Panc1 (cell line): ENCODE results near the gene LILRB1. TPM values are rescaled to one million over a fixed set of nuclear protein-coding genes. Genes with fewer than 3 reads are reported as not detected.

Experiments used
- ATAC-seq: fragments of 200-7000 bp; cut with Tn5 transposase; 2 replicates; pipeline ENCODE4 v1.9.1; 2020; ENCODE audit warnings: mild to moderate bottlenecking, moderate library complexity
- BruUV-seq: library from RNA; stranded (reverse); fragments of 400-500 nt; replicated peaks from 2 replicates; lab custom pipeline; 2021; lab: Mats Ljungman, UMichigan
- CTCF ChIA-PET: fragments of 300-600 bp; sonication (Branson Sonifier 250); formaldehyde crosslinking; loops from one replicate; lab custom pipeline; 2022; ENCODE audit warnings: antibody characterized with exemption; lab: Charles Lee
- POLR2A ChIA-PET: fragments of 300-600 bp; sonication (Branson Sonifier 250); formaldehyde crosslinking; loops from one replicate; lab custom pipeline; 2022; ENCODE audit warnings: antibody characterized with exemption; lab: Charles Lee
- DNase-seq: peaks from one replicate; pipeline ENCODE4 v3.0.0-alpha.2; 2010; ENCODE audit warnings: low read depth, low spot score
- H3K27ac ChIP-seq: 2 replicates; pipeline ENCODE4 v1.5.1; 2011; ENCODE audit warnings: mild to moderate bottlenecking, low read length, inconsistent platforms
- H3K27me3 ChIP-seq: fragments of 200-500 bp; sonication (Bioruptor generic); 2 replicates; pipeline ENCODE4 v1.6.0; 2014; ENCODE audit warnings: low read length, inconsistent platforms; ENCODE audit not compliant: control insufficient read depth, insufficient read depth
- H3K36me3 ChIP-seq: fragments of 200-500 bp; sonication (Bioruptor generic); 2 replicates; pipeline ENCODE4 v1.5.1; 2014; ENCODE audit warnings: inconsistent platforms, mild to moderate bottlenecking, low read length, moderate library complexity; ENCODE audit not compliant: control insufficient read depth, insufficient read depth
- H3K4me1 ChIP-seq: 2 replicates; pipeline ENCODE4 v1.5.1; 2011; ENCODE audit warnings: inconsistent platforms, mild to moderate bottlenecking, low read length, moderate library complexity; ENCODE audit not compliant: control insufficient read depth, insufficient read depth
- H3K4me3 ChIP-seq, 2 experiments: 2 replicates each; pipeline ENCODE4 v1.5.1; 2011 to 2012; ENCODE audit warnings: low read depth in 2 of 2, low read length in 2 of 2, mild to moderate bottlenecking in 2 of 2, inconsistent platforms in 1 of 2, moderate library complexity in 1 of 2
- H3K9me3 ChIP-seq: fragments of 200-500 bp; sonication (Bioruptor generic); 2 replicates; pipeline ENCODE4 v1.5.1; 2014; ENCODE audit warnings: low read depth, mild to moderate bottlenecking, inconsistent platforms, low read length, moderate library complexity; ENCODE audit not compliant: control insufficient read depth, insufficient read depth
- POLR2AphosphoS5 ChIP-seq: IDR thresholded peaks from 2 replicates; pipeline ENCODE4 v1.6.1; 2012; ENCODE audit warnings: mild to moderate bottlenecking, low read depth, low read length, moderate library complexity
- REST ChIP-seq, 2 experiments: IDR thresholded peaks; 2 replicates each; pipeline ENCODE4 v1.6.1; 2011 to 2012; ENCODE audit warnings: low read depth in 2 of 2, control low read depth in 1 of 2, low read length in 1 of 2, mild to moderate bottlenecking in 1 of 2, moderate library complexity in 1 of 2; ENCODE audit not compliant: insufficient read depth in 1 of 2
- SIN3A ChIP-seq: IDR thresholded peaks from 2 replicates; pipeline ENCODE4 v1.6.1; 2012; ENCODE audit warnings: low read depth, mild to moderate bottlenecking, low read length, moderate library complexity, borderline replicate concordance; ENCODE audit not compliant: insufficient read depth
- in situ Hi-C: cut with HindIII; loops from 2 replicates; pipeline ENCODE4 v1.10.0; 2016; ENCODE audit warnings: low sequenced_read_pairs, low pct_unique_long_range_greater_than_20kb
- intact Hi-C: fragments of 100-400 bp; cut with micrococcal nuclease; formaldehyde crosslinking; loops from one replicate; pipeline ENCODE4 v1.10.0; 2022; ENCODE audit not compliant: unreplicated experiment
- microRNA-seq: library from miRNA; unstranded; fragments of <30 nt; microRNA quantifications from one replicate; pipeline ENCODE4 v1.1.0, GENCODE V29; 2020; ENCODE audit not compliant: unreplicated experiment
- total RNA-seq: library from RNA; stranded (reverse); gene quantifications from one replicate; pipeline ENCODE4 v1.2.1, GENCODE V29; 2021; ENCODE audit not compliant: unreplicated experiment
- TF ChIP-seq, protein P1 (sequence below): fragments of 450-650 bp; IDR thresholded peaks from 2 replicates; pipeline ENCODE4 v1.5.1; 2017; ENCODE audit warnings: mild to moderate bottlenecking

LILRB1 gene
- total RNA-seq, 1 experiment from 2014 or later: 0.08 TPM

GRCh38 chr19:54684527-54684926, 54.2 kb downstream of the LILRB1 start:
- no peaks in the 10 kb centered on the region for H3K36me3 ChIP-seq
- DNase-seq (no peak), ATAC-seq (no peak)
- peaks cover 44% of the 10 kb centered on the region for H3K27me3 ChIP-seq
- no peaks in the 10 kb centered on the region for H3K4me1 ChIP-seq
- no peak overlapping the region for H3K4me3 ChIP-seq
- intact Hi-C loops (no loop called here), in situ Hi-C loops (no loop called here)
- CTCF ChIA-PET: no interaction called here
- H3K9me3 ChIP-seq: no peaks in the 10 kb centered on the region
- TF ChIP-seq POLR2AphosphoS5: no peak
- TF ChIP-seq REST (IDR thresholded peaks at IDR 0.05; ENCODE audit: insufficient read depth in 1 of 2, low read depth in 2 of 2, low read length in 1 of 2): peak; percentile 93 to 95
- TF ChIP-seq SIN3A: no peak
- TF ChIP-seq, protein P1, sequence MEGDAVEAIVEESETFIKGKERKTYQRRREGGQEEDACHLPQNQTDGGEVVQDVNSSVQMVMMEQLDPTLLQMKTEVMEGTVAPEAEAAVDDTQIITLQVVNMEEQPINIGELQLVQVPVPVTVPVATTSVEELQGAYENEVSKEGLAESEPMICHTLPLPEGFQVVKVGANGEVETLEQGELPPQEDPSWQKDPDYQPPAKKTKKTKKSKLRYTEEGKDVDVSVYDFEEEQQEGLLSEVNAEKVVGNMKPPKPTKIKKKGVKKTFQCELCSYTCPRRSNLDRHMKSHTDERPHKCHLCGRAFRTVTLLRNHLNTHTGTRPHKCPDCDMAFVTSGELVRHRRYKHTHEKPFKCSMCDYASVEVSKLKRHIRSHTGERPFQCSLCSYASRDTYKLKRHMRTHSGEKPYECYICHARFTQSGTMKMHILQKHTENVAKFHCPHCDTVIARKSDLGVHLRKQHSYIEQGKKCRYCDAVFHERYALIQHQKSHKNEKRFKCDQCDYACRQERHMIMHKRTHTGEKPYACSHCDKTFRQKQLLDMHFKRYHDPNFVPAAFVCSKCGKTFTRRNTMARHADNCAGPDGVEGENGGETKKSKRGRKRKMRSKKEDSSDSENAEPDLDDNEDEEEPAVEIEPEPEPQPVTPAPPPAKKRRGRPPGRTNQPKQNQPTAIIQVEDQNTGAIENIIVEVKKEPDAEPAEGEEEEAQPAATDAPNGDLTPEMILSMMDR: no peak
- BruUV-seq: no TSS peak
- no peak overlapping the region for H3K27ac ChIP-seq
- POLR2A ChIA-PET: no interaction called here

Small RNA genes lying within 50 kb of the gene (microRNA-seq; reads per million reads assigned to microRNA genes)
- not detected for gene MIR8061

Other genes starting within 250 kb of the LILRB1 start
- gene TTYH1, start 215.0 kb upstream of the LILRB1 start, total RNA-seq: 0.62 TPM
- gene LENG8, start 181.3 kb upstream of the LILRB1 start, total RNA-seq: 268 TPM
- gene LENG9, start 166.7 kb upstream of the LILRB1 start, total RNA-seq: 5.1 TPM
- gene CDC42EP5, start 157.2 kb upstream of the LILRB1 start, total RNA-seq: 7.1 TPM
- gene LAIR2, start 127.7 kb upstream of the LILRB1 start, total RNA-seq: not detected
- gene LILRA2, start 56.7 kb upstream of the LILRB1 start, total RNA-seq: not detected
- gene LILRA1, start 36.9 kb upstream of the LILRB1 start, total RNA-seq: not detected
- not detected for gene LILRB4, start 32.5 kb downstream of the LILRB1 start, total RNA-seq
- not detected for gene KIR3DL3, start 94.0 kb downstream of the LILRB1 start, total RNA-seq
- gene KIR2DL3, start 108.0 kb downstream of the LILRB1 start, total RNA-seq: not detected
- gene KIR2DL1, start 139.3 kb downstream of the LILRB1 start, total RNA-seq: not detected
- gene KIR2DL4, start 173.1 kb downstream of the LILRB1 start, total RNA-seq: not detected
- gene KIR3DL1, start 186.0 kb downstream of the LILRB1 start, total RNA-seq: not detected
- gene KIR2DS4, start 202.2 kb downstream of the LILRB1 start, total RNA-seq: not detected
- gene KIR3DL2, start 220.0 kb downstream of the LILRB1 start, total RNA-seq: not detected
- gene FCAR, start 243.8 kb downstream of the LILRB1 start, total RNA-seq: not detected